A673 (cell line): ENCODE measurements around the gene AFG1L.

ENCODE experiments used
- EZH2 ChIP-seq: fragments of 200-600 bp; sonication (generic); IDR thresholded peaks from 2 replicates; pipeline ENCODE4 v1.6.1; 2017; ENCODE audit warnings: borderline replicate concordance, low read depth, mild to moderate bottlenecking, mixed read lengths, antibody characterized with exemption, low read length; ENCODE audit not compliant: poor library complexity, severe bottlenecking
- TF ChIP-seq, protein P1 (sequence below): fragments of 300-800, 200-600 bp; sonication (generic); conservative IDR thresholded peaks from 2 replicates; pipeline ENCODE4 v1.5.1; 2017; ENCODE audit warnings: low read depth, mild to moderate bottlenecking, antibody characterized with exemption, low read length, moderate library complexity, mixed read lengths

DNA sequence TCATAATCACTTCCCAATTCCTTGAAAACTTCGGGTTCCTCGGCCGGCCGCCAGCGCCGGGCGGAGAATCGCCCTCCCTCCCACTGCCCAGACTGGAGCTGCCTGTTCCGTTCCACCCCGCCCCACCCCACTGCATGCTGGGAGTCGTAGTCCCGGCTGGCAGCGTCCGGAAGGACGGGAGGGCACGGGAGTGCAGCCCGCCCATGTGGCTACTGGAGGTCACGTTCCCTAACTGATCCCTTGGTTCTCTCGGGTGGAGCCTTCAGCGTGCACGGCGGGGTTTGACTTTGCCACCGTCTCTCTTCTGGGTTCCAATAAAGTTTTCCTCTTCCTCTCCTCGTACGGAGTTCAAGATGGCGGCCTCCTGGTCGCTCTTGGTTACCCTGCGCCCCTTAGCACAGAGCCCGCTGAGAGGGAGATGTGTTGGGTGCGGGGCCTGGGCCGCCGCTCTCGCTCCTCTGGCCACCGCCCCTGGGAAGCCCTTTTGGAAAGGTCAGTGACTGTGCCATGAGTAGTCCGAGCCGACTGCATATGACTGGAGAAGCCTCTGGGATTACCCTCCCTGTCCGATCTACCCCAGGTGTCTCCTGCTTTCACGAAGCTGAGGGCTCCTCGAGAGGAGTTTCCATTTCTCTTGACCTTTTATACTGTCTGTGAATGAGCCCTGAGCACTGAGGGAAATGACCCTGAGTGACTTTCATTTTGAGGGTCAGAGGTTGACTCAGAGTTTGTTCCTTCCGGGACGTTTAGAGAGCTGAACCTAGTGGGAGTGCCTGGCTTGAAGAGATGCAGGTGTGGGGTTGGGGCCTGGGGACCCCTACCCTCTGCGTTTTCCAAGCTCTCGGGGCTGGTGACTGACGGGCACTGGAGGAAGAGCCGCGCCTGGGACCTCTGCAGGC lies at the start of gene AFG1L:
- TF ChIP-seq, protein P1, sequence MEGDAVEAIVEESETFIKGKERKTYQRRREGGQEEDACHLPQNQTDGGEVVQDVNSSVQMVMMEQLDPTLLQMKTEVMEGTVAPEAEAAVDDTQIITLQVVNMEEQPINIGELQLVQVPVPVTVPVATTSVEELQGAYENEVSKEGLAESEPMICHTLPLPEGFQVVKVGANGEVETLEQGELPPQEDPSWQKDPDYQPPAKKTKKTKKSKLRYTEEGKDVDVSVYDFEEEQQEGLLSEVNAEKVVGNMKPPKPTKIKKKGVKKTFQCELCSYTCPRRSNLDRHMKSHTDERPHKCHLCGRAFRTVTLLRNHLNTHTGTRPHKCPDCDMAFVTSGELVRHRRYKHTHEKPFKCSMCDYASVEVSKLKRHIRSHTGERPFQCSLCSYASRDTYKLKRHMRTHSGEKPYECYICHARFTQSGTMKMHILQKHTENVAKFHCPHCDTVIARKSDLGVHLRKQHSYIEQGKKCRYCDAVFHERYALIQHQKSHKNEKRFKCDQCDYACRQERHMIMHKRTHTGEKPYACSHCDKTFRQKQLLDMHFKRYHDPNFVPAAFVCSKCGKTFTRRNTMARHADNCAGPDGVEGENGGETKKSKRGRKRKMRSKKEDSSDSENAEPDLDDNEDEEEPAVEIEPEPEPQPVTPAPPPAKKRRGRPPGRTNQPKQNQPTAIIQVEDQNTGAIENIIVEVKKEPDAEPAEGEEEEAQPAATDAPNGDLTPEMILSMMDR: no peak
- TF ChIP-seq EZH2: no peak
